Stimulated activated CD4-positive, alpha-beta T cell treated with anti-CD3 and anti-CD28 coated beads, Interleukin-12 subunit alpha, Interleukin-12 subunit beta, amount 100 ng/mL, for 48 hours (primary cell): ENCODE data around the gene TLE6.
"Not testable (repeated sequence)": the region's sequence is repeated elsewhere in the genome, so short reads cannot be mapped to it uniquely, and the experiment has no call there.

Source experiments
- DNase-seq, 3 donors: peaks; one replicate each; pipeline ENCODE4 v3.0.0-alpha.2; 2020; ENCODE audit warnings: low read depth in 2 of 3, low spot score in 1 of 3

TLE6 gene

GRCh38 chr19:3027292-3027691 is 49.9 kb downstream of the TLE6 start:
- DNase-seq: no peak

DNA sequence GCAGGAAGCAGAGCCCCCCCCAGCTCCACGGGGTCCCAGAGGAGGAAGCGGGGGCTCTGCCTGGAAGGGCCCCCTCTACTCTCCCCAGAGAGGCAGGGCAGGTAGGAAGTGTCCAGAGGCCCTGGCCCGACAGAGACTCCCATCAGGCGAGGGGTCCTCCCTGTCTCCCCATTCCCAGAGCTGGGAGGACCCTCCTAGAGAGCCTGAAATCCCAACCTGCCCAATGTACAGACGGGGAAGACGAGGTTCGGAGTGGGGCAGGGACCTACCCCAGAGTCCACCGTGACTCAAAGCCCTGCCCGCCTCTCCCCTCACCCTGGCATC is 50.6 kb downstream of the TLE6 start:
- DNase-seq: no peak

GRCh38 chr19:3028305-3029064 is 51.1 kb downstream of the TLE6 start:
- no peak for DNase-seq

DNA sequence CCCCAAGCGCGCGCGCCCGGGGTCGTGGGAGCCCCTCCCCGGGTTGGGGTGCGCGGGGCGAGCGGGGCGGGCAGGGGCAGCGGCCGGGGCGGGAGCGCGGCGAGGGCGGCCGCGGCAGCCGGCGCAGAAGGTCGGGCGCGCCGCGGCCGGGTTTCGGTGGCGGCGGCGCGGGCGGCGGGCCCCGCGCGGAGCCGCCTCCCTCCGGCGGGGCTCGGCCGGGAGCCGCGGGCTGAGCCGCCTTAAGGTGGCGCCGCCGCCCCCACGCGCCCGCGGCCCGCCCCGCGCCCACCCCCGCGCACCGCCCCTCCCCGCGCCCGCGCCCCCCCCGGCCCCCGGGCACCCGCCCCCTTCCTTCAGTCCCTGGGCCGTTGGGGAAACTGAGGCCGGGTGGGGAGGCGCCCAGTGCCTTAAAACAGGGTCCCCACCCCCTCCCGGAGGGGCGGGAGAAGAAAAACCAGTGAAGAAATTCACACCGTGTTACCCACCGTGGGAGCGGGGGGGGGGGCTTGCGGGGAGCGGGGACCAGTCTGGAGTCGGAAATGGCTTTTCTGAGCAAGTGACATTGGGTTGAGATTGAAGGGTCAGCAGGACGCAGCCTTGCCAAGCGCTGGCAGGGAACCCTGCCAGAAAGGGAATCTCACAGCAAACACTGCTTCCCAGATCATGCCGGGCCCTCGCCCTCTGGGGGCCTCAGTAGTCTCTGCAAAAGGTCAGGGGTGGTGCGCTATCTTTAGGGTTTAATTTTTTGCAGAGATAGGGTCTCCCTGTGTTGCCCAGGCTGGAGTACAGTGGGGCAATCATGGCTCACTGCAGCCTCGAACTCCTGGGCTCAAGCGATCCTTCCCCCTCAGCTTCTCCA is 51.9 kb downstream of the TLE6 start, which contains the start of gene TLE2:
TSS of gene TLE2 (minus strand) at position 216 of the 859 bp plus-strand sequence. CDS start 376 bp downstream, outside the sequence.
- DNase-seq: no peak

- DNase-seq: no peak
These were observed 54.2 kb downstream of the TLE6 start for GRCh38 chr19:3031607-3031867.

- no peak for DNase-seq
These were observed 56.4 kb downstream of the TLE6 start for GRCh38 chr19:3033595-3034405.

DNA sequence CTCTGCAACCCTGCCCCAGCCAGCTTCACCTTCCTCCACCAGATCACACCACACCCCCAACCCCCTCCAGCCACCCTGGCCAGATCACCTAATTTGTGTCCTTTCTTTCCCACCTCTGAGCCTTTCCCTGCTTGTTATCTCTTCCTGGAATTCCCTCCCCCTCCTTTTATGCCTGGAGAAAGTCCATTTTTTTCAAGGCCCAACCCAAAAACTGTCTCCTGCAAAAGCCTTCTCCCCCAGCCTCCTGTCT is 57.0 kb downstream of the TLE6 start:
- DNase-seq: no peak

DNA sequence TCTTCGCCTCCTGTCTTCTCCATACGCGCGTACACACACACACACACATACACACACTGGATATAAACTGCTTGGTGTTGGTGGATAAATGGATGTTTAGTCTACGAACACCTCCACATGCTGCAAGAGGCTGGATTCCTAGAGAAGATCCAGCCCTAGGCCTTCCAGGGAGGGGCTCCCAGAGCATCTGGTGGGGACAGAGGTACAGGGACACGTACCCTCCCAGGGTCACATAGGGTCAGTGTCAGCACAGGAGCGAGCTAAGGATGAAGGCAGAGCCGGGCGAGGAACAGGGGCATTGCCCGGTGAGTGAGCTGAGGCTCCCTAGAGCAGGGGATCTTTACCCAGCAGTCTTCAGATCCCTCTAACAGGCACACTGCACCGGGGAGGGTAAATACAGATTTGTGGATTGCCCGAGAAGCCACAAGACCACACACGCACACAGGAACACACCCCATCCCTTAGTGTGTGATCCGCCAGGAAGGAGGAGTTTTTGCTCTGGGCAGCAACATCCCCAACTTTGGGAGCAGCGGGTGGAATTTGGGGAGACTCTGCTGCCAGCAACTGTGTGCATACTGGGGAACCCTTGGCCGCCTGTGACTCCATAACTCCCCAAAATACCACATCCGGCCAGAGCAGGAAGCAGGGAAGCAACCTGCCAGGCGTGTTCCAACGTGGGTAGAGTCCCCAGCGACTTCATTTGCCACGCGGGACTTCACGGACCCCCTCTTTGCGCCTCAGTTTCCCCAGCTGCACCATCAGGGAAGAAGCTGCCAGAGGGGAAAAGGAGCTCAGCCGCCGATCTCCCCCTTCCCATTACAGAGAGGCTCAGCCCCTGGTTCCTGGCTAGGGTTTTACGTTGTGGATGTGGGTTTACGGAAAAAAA is 57.5 kb downstream of the TLE6 start:
- DNase-seq: peak in 2 of 3 donors; percentile 27 to 42

DNA sequence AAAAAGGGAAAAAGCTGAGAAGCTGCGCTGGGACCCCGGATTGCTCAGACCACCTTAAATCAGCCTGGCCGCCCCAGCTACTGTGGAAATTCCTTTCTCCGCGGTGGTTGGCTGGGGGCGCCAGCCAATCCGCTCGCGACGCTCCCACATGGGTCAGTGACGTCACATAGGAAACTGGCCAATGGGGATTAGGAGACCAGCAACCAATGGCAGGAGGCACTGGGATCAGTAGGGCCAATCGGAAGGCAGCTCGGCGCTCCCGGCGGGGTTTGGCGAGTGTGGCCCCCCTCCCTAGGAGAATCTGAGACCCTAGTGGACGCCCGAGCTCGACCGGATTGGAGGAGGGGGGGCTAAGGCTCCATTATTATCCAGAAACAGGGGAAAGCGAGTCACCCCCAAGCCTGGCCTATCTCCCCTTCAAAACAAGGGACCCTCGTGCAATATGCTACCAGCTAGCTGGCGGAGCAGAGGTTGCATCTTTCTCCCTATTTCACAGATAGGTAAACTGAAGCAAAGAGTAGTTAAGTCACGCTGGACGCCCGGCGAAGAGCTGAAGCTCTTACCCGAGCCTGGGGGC is 58.3 kb downstream of the TLE6 start:
- peak; percentile 92 to 96 (median 93) for DNase-seq

DNA sequence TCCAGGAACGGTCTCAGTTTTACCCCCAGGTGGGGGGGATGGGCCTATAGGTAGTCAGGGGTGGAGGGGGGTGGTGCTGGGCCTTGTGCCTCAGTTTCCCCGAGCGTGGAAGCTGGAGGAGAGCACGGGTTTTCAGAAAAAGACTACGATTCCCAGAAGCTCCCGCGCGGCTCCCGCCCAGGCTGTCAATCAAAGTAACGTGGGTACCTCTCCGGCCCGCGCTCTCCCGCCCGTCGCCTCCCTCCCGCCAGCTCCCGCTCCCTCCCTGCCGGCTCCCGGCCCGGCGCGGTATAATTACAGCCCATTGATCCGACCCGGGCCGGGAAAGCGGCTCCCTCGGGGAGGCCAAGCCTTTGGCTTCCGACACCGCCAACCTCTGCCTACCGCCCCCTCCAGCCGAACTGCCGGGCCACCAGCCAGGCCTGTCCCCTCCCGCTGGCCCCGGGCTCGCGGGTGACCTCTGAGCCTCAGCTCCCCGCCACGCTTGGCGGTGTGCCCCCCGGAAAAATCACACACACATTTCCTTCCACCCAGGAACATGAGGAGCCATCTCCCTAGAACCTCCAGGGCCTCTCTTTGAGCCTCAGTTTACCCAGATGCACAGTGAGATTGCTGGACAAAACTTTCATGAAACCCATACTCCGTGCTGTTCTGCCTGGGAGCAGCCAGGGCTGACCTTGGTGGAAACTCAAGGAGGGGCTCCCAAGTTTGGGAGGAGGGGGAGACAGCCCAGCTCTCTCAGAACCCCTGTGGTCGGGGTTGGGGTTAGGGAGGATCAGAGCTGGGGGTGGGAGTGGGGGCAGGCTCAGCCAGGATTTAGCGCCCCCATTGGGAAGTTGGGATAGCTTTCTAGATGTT is 59.0 kb downstream of the TLE6 start:
- peak; percentile 70 to 83 (median 82) for DNase-seq

- not testable (repeated sequence) for DNase-seq
These were observed 59.7 kb downstream of the TLE6 start for GRCh38 chr19:3036977-3037544.

DNA sequence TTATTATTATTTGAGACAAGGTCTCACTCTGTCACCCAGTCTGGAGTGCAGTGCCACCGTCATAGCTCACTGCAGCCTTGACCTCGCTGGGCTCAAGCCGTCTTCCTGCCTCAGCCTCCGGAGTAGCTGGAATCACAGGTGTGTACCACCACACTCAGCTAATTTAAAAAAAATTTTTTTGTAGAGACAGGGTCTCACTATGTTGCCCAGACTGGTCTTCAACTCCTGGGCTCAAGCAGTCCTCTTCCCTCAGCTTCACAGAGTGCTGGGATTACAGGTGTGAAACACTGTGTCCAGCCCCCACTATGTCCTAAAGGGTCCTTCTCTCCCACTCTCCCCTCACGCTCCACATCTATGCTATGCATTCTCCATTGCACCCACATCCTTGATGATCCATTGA is 60.9 kb downstream of the TLE6 start:
- no peak for DNase-seq

- no peak for DNase-seq
These were observed 61.8 kb downstream of the TLE6 start for GRCh38 chr19:3039125-3039524.

- no peak for DNase-seq
These were observed 62.3 kb downstream of the TLE6 start for GRCh38 chr19:3039641-3040077.

DNA sequence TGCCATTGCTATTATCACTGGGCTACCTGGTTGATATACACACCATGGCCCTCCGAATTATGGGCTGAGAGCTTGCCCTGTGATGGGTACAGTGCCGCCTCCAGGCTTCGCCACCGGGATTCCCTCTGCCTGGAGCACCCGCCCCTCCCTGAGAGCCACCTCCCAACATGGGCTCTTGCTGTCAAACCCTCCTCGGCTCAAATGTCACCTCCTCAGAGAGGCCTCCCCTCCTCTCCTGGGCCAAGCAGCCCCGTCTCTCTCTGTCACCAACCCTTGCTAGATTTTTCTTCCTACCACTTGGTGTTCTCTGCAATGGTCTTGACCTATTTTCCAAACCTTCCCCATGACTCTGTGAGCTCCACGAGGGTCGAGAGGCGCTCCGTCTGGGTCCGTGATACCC is 64.0 kb downstream of the TLE6 start:
- no peak for DNase-seq

DNA sequence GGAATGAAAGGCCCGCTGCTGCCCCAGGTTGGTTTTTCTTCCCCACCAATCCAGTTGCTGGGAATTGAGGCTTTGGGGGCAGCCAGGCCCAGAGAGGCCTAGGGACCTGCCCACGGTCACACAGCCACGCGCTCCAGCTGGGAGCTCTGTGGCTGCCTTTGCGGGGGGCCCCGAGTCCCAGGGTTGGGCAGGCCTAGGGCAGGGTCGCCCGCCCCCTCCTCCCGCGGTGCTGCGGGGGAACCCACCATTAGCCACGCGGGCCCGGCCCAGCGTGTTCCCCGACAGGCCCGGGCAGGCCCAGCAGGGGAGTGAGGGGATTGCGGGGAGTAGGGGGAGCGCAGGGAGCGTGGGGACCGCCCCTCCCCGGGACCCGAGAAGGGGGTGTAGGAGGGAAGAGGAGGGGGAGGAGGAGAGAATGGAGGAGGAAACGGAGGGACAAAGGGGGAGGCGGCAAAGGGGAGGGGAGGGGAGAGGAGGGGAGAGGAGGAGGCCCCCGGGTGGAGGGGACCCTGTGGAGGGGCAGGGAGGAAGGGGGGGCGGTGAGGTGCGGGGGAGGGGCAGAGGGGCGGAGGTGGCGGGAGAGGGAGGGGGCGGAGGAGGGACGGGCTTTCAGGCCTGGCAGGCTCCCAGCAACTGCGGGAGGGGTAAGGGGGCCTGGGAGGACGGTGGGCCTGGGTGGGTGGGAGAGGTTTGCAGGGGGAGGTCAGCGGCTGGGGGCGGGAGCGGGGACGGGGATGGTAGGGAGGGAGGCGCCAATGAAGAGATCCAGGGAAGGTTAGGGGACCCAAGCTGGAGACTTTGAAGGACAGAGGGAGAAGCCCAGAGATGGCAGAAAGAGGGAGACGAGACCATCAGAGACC is 64.6 kb downstream of the TLE6 start:
- DNase-seq: no peak

GRCh38 chr19:3042621-3043267 is 65.4 kb downstream of the TLE6 start:
- no peak for DNase-seq
